ENCODE data around the gene DGUOK.

DNA sequence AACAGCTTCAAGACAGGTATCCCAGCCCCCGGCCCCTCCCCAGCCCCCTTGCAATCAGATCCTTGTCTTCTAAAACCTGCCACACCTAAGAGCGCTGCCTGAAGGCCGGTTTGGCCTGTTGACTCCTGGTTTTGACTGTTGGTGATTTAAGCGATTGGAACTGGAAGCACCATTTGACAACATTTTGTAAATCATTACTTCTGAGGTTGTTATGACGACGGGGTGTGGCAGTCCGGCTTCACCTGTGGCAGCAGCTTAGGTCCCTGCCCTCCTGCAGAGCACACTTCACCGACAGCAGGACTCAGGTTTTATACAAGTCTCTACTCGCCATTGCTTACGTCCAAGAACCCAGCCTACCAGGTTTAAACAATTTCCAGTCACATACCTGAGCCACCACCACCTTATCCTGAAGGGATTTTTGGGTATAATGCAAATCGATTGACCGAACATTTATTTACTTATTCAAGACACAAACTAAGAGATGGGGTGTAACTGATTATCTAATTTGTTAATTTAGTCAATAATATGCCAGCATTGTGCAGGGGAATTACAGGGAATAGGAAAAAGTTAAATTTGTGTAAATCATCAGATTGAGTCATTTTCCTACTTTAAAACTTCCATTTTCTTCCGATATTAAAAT is 707 bp upstream of the DGUOK start:
- no peak for TF ChIP-seq EP300 (IDR thresholded peaks at IDR 0.05)
- TF ChIP-seq, protein P1, sequence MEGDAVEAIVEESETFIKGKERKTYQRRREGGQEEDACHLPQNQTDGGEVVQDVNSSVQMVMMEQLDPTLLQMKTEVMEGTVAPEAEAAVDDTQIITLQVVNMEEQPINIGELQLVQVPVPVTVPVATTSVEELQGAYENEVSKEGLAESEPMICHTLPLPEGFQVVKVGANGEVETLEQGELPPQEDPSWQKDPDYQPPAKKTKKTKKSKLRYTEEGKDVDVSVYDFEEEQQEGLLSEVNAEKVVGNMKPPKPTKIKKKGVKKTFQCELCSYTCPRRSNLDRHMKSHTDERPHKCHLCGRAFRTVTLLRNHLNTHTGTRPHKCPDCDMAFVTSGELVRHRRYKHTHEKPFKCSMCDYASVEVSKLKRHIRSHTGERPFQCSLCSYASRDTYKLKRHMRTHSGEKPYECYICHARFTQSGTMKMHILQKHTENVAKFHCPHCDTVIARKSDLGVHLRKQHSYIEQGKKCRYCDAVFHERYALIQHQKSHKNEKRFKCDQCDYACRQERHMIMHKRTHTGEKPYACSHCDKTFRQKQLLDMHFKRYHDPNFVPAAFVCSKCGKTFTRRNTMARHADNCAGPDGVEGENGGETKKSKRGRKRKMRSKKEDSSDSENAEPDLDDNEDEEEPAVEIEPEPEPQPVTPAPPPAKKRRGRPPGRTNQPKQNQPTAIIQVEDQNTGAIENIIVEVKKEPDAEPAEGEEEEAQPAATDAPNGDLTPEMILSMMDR (IDR thresholded peaks at IDR 0.05), result no peak
